ENCODE measurements around the gene GRHL1.
"Not testable (repeated sequence)": the region's sequence is repeated elsewhere in the genome, so short reads cannot be mapped to it uniquely, and the experiment has no call there.

GRHL1 gene

GRCh38 chr2:10030311-10030736 is 78.8 kb downstream of the GRHL1 start:
- no peak for DNase-seq

- not testable (repeated sequence) for DNase-seq
These were observed 79.3 kb downstream of the GRHL1 start for GRCh38 chr2:10030798-10031197.

- no peak for DNase-seq
These were observed 80.6 kb downstream of the GRHL1 start for GRCh38 chr2:10031886-10032745.

- DNase-seq, result no peak
These were observed 81.2 kb downstream of the GRHL1 start for GRCh38 chr2:10032746-10033105.

- no peak for DNase-seq
These were observed 81.9 kb downstream of the GRHL1 start for GRCh38 chr2:10033251-10034006.

- DNase-seq, result no peak
These were observed 83.0 kb downstream of the GRHL1 start for GRCh38 chr2:10034333-10035052.

GRCh38 chr2:10035053-10035422 is 83.5 kb downstream of the GRHL1 start:
- no peak for DNase-seq

- no peak for DNase-seq
These were observed 84.1 kb downstream of the GRHL1 start for GRCh38 chr2:10035633-10036032.

GRCh38 chr2:10036095-10036884 is 84.8 kb downstream of the GRHL1 start:
- peak in 1 of 2 experiments; percentile 15 for DNase-seq

GRCh38 chr2:10038123-10038522 is 86.6 kb downstream of the GRHL1 start:
- no peak for DNase-seq

- DNase-seq, result no peak
These were observed 87.2 kb downstream of the GRHL1 start for GRCh38 chr2:10038716-10039115.

GRCh38 chr2:10039658-10040410 is 88.3 kb downstream of the GRHL1 start:
- DNase-seq, result no peak

- DNase-seq, result no peak
These were observed 90.2 kb downstream of the GRHL1 start for GRCh38 chr2:10041711-10042110.

- DNase-seq, result no peak
These were observed 91.0 kb downstream of the GRHL1 start for GRCh38 chr2:10042301-10043161.

- DNase-seq, result peak; percentile 26 to 27
These were observed 91.9 kb downstream of the GRHL1 start, which contains the start of gene KLF11 for GRCh38 chr2:10043256-10043905. TSS of gene KLF11 (plus strand) at chr2:10043550. CDS start at chr2:10043717, 167 bp downstream.

GRCh38 chr2:10043906-10044601 is 92.6 kb downstream of the GRHL1 start:
- peak; percentile 62 to 82 for DNase-seq

GRCh38 chr2:10045561-10046355 is 94.3 kb downstream of the GRHL1 start:
- DNase-seq, result no peak

GRCh38 chr2:10046931-10047330 is 95.4 kb downstream of the GRHL1 start:
- DNase-seq, result no peak

Measured in AML-193 (cell line).